Neural cell (in vitro differentiated cells): ENCODE results near the gene APOF. TPM values are rescaled to one million over a fixed set of nuclear protein-coding genes. Genes with fewer than 3 reads are reported as not detected.
A peak's percentile ranks its signal among the peaks of the same experiment; 100 is the strongest.

Experiments
- H2AFZ ChIP-seq: fragments of 200-600, 300-800 bp; sonication (generic), shearing (Covaris generic); 2 replicates; pipeline ENCODE4 v1.6.0; 2014; ENCODE audit warnings: low read depth, mild to moderate bottlenecking, antibody characterized with exemption, low read length, moderate library complexity
- H3F3A ChIP-seq: fragments of 200-600 bp; shearing (Covaris generic); 2 replicates; pipeline ENCODE4 v1.6.1; 2016; ENCODE audit warnings: mild to moderate bottlenecking, moderate library complexity, mixed read lengths, antibody characterized with exemption, low read length; ENCODE audit not compliant: insufficient read depth, poor library complexity, severe bottlenecking
- H3K27ac ChIP-seq: fragments of 200-600, 300-800 bp; sonication (generic), shearing (Covaris generic); 2 replicates; pipeline ENCODE4 v1.5.1; 2014; ENCODE audit warnings: mild to moderate bottlenecking, low read length, moderate library complexity
- H3K27me3 ChIP-seq: fragments of 300-800, 200-600 bp; sonication (generic), shearing (Covaris generic); 2 replicates; pipeline ENCODE4 v1.6.0; 2014; ENCODE audit warnings: mild to moderate bottlenecking, low read depth, low read length, moderate library complexity; ENCODE audit not compliant: insufficient read depth
- H3K36me3 ChIP-seq: fragments of 300-800, 200-600 bp; sonication (generic), shearing (Covaris generic); 2 replicates; pipeline ENCODE4 v1.5.1; 2014; ENCODE audit warnings: mild to moderate bottlenecking, antibody characterized with exemption, low read length, moderate library complexity; ENCODE audit not compliant: insufficient read depth
- H3K4me2 ChIP-seq: fragments of 300-800, 200-600 bp; sonication (generic), shearing (Covaris generic); 2 replicates; pipeline ENCODE4 v1.6.0; 2014; ENCODE audit warnings: mild to moderate bottlenecking, low read length
- H3K4me3 ChIP-seq: fragments of 300-800, 200-600 bp; sonication (generic), shearing (Covaris generic); 2 replicates; pipeline ENCODE4 v1.5.1; 2014; ENCODE audit warnings: mild to moderate bottlenecking, low read length, moderate library complexity
- H3K79me2 ChIP-seq: fragments of 200-600 bp; shearing (Covaris generic); replicated peaks from 2 replicates; pipeline ENCODE4 v1.6.0; 2014; ENCODE audit warnings: mild to moderate bottlenecking, low read length, moderate library complexity; ENCODE audit not compliant: insufficient read depth
- H3K9ac ChIP-seq: fragments of 300-800, 200-600 bp; sonication (generic), shearing (Covaris generic); 2 replicates; pipeline ENCODE4 v1.6.1; 2016; ENCODE audit warnings: mild to moderate bottlenecking, low read length, mixed read lengths
- H3K9me2 ChIP-seq: fragments of 200-600 bp; shearing (Covaris generic); 2 replicates; pipeline ENCODE4 v1.6.1; 2016; ENCODE audit warnings: mild to moderate bottlenecking, low read length, mixed read lengths; ENCODE audit not compliant: insufficient read depth
- H3K9me3 ChIP-seq: fragments of 200-600, 300-800 bp; sonication (generic), shearing (Covaris generic); 2 replicates; pipeline ENCODE4 v1.6.1; 2016; ENCODE audit warnings: mild to moderate bottlenecking, mixed run types, low read length, moderate library complexity, mixed read lengths
- H4K20me1 ChIP-seq: fragments of 200-600 bp; shearing (Covaris generic); 2 replicates; pipeline ENCODE4 v1.6.1; 2016; ENCODE audit warnings: mild to moderate bottlenecking, mixed run types; ENCODE audit not compliant: insufficient read depth
- CTCF ChIP-seq: fragments of 450-650 bp; IDR thresholded peaks from 2 replicates; pipeline ENCODE4 v1.5.1; 2014; ENCODE audit warnings: antibody characterized with exemption, mild to moderate bottlenecking, moderate library complexity; ENCODE audit not compliant: poor library complexity, severe bottlenecking
- EP300 ChIP-seq: fragments of 450-650 bp; conservative IDR thresholded peaks from 2 replicates; pipeline ENCODE4 v1.6.1; 2014; ENCODE audit warnings: antibody characterized with exemption, mild to moderate bottlenecking, moderate library complexity; ENCODE audit not compliant: poor library complexity, severe bottlenecking
- EZH2 ChIP-seq: fragments of 200-600, 300-800 bp; shearing (Covaris generic), sonication (generic); IDR thresholded peaks from 2 replicates; pipeline ENCODE4 v1.6.1; 2014; ENCODE audit warnings: antibody characterized with exemption, low read length, borderline replicate concordance, mild to moderate bottlenecking; ENCODE audit not compliant: insufficient read depth, poor library complexity, severe bottlenecking
- MXI1 ChIP-seq: fragments of 450-650 bp; conservative IDR thresholded peaks from 2 replicates; pipeline ENCODE4 v1.6.1; 2014; ENCODE audit warnings: antibody characterized with exemption, mild to moderate bottlenecking; ENCODE audit not compliant: poor library complexity, severe bottlenecking
- POLR2AphosphoS5 ChIP-seq: IDR thresholded peaks from 2 replicates; pipeline ENCODE4 v1.6.1; 2012
- RAD21 ChIP-seq: fragments of 450-650 bp; conservative IDR thresholded peaks from 2 replicates; pipeline ENCODE4 v1.6.1; 2014; ENCODE audit warnings: antibody characterized with exemption, mild to moderate bottlenecking, moderate library complexity
- REST ChIP-seq: IDR thresholded peaks from 2 replicates; pipeline ENCODE4 v1.6.1; 2012; ENCODE audit warnings: borderline replicate concordance
- SMC3 ChIP-seq: fragments of 450-650 bp; conservative IDR thresholded peaks from 2 replicates; pipeline ENCODE4 v1.6.1; 2014; ENCODE audit warnings: antibody characterized with exemption, mild to moderate bottlenecking, moderate library complexity; ENCODE audit not compliant: poor library complexity
- TAF1 ChIP-seq: IDR thresholded peaks from 2 replicates; pipeline ENCODE4 v1.6.1; 2012; ENCODE audit warnings: low read depth
- polyA plus RNA-seq: library from polyadenylated mRNA; depleted of rRNA; stranded (reverse); fragments of >200 nt; gene quantifications from 2 replicates; pipeline ENCODE4 v1.2.3, GENCODE V29; 2014

The APOF gene
- polyA plus RNA-seq, 1 donor from 2014 or later: not detected

- no peaks in the 10 kb centered on the region for H3K9me2 ChIP-seq
- H2AFZ ChIP-seq: peak overlapping the region; percentile 100
- peak overlapping the region; percentile 69 for H3K9ac ChIP-seq
- H3K79me2 ChIP-seq: no peaks in the 10 kb centered on the region
- H3F3A ChIP-seq: peaks cover 3% of the 10 kb centered on the region
- peak overlapping the region; percentile 80 for H3K27ac ChIP-seq
- H4K20me1 ChIP-seq: no peaks in the 10 kb centered on the region
- peak overlapping the region; percentile 78 for H3K4me3 ChIP-seq
- peak overlapping the region; percentile 95 for H3K4me2 ChIP-seq
- no peaks in the 10 kb centered on the region for H3K9me3 ChIP-seq
- no peaks in the 10 kb centered on the region for H3K27me3 ChIP-seq
- no peak for TF ChIP-seq CTCF
- TF ChIP-seq SMC3: no peak
- no peak for TF ChIP-seq EP300
- no peak for TF ChIP-seq REST
- TF ChIP-seq EZH2: no peak
- TF ChIP-seq RAD21: no peak
- no peak for TF ChIP-seq MXI1
- TF ChIP-seq TAF1: no peak
- TF ChIP-seq POLR2AphosphoS5: no peak
- H3K36me3 ChIP-seq: no peaks in the 10 kb centered on the region
These were observed 29.4 kb downstream of the APOF start for GRCh38 chr12:56333197-56333678.

- peak overlapping the region; percentile 80 for H3K27ac ChIP-seq
- H2AFZ ChIP-seq: peak overlapping the region; percentile 100
- no peaks in the 10 kb centered on the region for H3K27me3 ChIP-seq
- H3F3A ChIP-seq: peaks cover 3% of the 10 kb centered on the region
- TF ChIP-seq POLR2AphosphoS5: no peak
- no peak for TF ChIP-seq EZH2
- TF ChIP-seq EP300: no peak
- no peak for TF ChIP-seq REST
- no peak for TF ChIP-seq RAD21
- TF ChIP-seq CTCF: no peak
- TF ChIP-seq SMC3: no peak
- no peak for TF ChIP-seq TAF1
- TF ChIP-seq MXI1: no peak
- peak overlapping the region; percentile 69 for H3K9ac ChIP-seq
- no peaks in the 10 kb centered on the region for H3K36me3 ChIP-seq
- H3K9me3 ChIP-seq: no peaks in the 10 kb centered on the region
- no peaks in the 10 kb centered on the region for H4K20me1 ChIP-seq
- peak overlapping the region; percentile 95 for H3K4me2 ChIP-seq
- no peaks in the 10 kb centered on the region for H3K9me2 ChIP-seq
- peak overlapping the region; percentile 78 for H3K4me3 ChIP-seq
- H3K79me2 ChIP-seq: no peaks in the 10 kb centered on the region
These were observed 30.0 kb downstream of the APOF start for GRCh38 chr12:56332512-56333196.
